ENCODE measurements around the gene ZNF385A. TPM values are rescaled to one million over a fixed set of nuclear protein-coding genes. Genes with fewer than 3 reads are reported as not detected.

ZNF385A gene
- total RNA-seq, 1 experiment from 2014 or later = 9.5 TPM

- peaks cover 16% of the 10 kb centered on the region for H3K4me1 Mint-ChIP-seq (ENCODE audit: low read depth, unreplicated experiment)
- no peak for DNase-seq
- no peak overlapping the region for H3K27ac Mint-ChIP-seq (ENCODE audit: unreplicated experiment)
- CTCF ChIA-PET = no interaction called here
- no peak overlapping the region for H3K4me3 Mint-ChIP-seq (ENCODE audit: low read depth, unreplicated experiment)
- intact Hi-C loops (cut with micrococcal nuclease; ENCODE audit: unreplicated experiment) = no loop called here
- no peaks in the 10 kb centered on the region for H3K9me3 Mint-ChIP-seq (ENCODE audit: low read depth, unreplicated experiment)
- H3K36me3 Mint-ChIP-seq (ENCODE audit: insufficient read depth, unreplicated experiment) = no peaks in the 10 kb centered on the region
- TF ChIP-seq CTCF (IDR thresholded peaks at IDR 0.05; ENCODE audit: unreplicated experiment) = no peak
- peaks cover 91% of the 10 kb centered on the region for H3K27me3 Mint-ChIP-seq (ENCODE audit: unreplicated experiment)
- BruUV-seq (replicated peaks) = no TSS peak
Observed at GRCh38 chr12:54425702-54426101, 41.2 kb upstream of the ZNF385A start.

- no peak for TF ChIP-seq CTCF (IDR thresholded peaks at IDR 0.05; ENCODE audit: unreplicated experiment)
- no peak for DNase-seq
- no peaks in the 10 kb centered on the region for H3K9me3 Mint-ChIP-seq (ENCODE audit: low read depth, unreplicated experiment)
- CTCF ChIA-PET = no interaction called here
- intact Hi-C loops (cut with micrococcal nuclease; ENCODE audit: unreplicated experiment) = loop anchor here (5.0 kb wide), 1 partner anchor 287 kb away; no protein-coding TSS in a partner anchor
- H3K27ac Mint-ChIP-seq (ENCODE audit: unreplicated experiment) = no peak overlapping the region
- peaks cover 19% of the 10 kb centered on the region for H3K4me1 Mint-ChIP-seq (ENCODE audit: low read depth, unreplicated experiment)
- peaks cover 3% of the 10 kb centered on the region for H3K36me3 Mint-ChIP-seq (ENCODE audit: insufficient read depth, unreplicated experiment)
- H3K4me3 Mint-ChIP-seq (ENCODE audit: low read depth, unreplicated experiment) = no peak overlapping the region
- H3K27me3 Mint-ChIP-seq (ENCODE audit: unreplicated experiment) = peaks cover 80% of the 10 kb centered on the region
- BruUV-seq (replicated peaks) = no TSS peak
Observed at GRCh38 chr12:54424224-54424623, 39.7 kb upstream of the ZNF385A start.

- CTCF ChIA-PET = interaction anchor here (0.6 kb wide), 1 partner anchor 16 kb away, joined by 3 read pairs; no protein-coding TSS in a partner anchor
- peaks cover 7% of the 10 kb centered on the region for H3K36me3 Mint-ChIP-seq (ENCODE audit: insufficient read depth, unreplicated experiment)
- H3K27ac Mint-ChIP-seq (ENCODE audit: unreplicated experiment) = no peak overlapping the region
- peaks cover 80% of the 10 kb centered on the region for H3K27me3 Mint-ChIP-seq (ENCODE audit: unreplicated experiment)
- no TSS peak for BruUV-seq (replicated peaks)
- no peak for DNase-seq
- no peak for TF ChIP-seq CTCF (IDR thresholded peaks at IDR 0.05; ENCODE audit: unreplicated experiment)
- H3K4me1 Mint-ChIP-seq (ENCODE audit: low read depth, unreplicated experiment) = peaks cover 19% of the 10 kb centered on the region
- no peaks in the 10 kb centered on the region for H3K9me3 Mint-ChIP-seq (ENCODE audit: low read depth, unreplicated experiment)
- no peak overlapping the region for H3K4me3 Mint-ChIP-seq (ENCODE audit: low read depth, unreplicated experiment)
- intact Hi-C loops (cut with micrococcal nuclease; ENCODE audit: unreplicated experiment) = loop anchor here (5.0 kb wide), 1 partner anchor 286 kb away; no protein-coding TSS in a partner anchor
Observed at GRCh38 chr12:54423816-54424150, 39.2 kb upstream of the ZNF385A start.

DNA sequence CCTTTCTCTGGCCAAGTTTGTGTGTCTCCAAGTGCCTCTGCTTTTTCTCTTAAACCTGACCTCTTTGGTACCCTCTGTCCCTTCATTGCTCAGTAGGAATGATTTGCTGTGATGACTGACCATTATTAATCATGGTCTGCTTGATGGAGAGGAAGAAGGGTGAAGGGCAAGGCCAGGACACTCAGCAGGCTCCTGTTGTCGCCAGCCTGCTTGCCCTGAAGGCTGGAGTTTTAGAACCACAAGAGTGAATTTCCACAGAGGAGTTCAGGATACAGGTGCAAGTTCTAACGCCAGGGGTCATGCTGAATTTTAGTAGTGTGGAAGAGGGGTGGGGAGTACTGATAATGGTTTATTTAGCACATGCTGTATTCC lies 37.3 kb upstream of the ZNF385A start:
- Mint-ChIP-seq H3K4me3 (ENCODE audit: low read depth, unreplicated experiment) (no peak overlapping the region), H3K36me3 (ENCODE audit: insufficient read depth, unreplicated experiment) (peaks cover 16% of the 10 kb centered on the region), H3K27ac (ENCODE audit: unreplicated experiment) (no peak overlapping the region), H3K4me1 (ENCODE audit: low read depth, unreplicated experiment) (peaks cover 26% of the 10 kb centered on the region), H3K27me3 (ENCODE audit: unreplicated experiment) (peaks cover 62% of the 10 kb centered on the region), H3K9me3 (ENCODE audit: low read depth, unreplicated experiment) (no peaks in the 10 kb centered on the region)
- CTCF ChIA-PET = no interaction called here
- intact Hi-C loops (cut with micrococcal nuclease; ENCODE audit: unreplicated experiment) = loop anchor here (5.0 kb wide), 1 partner anchor 285 kb away; no protein-coding TSS in a partner anchor
- no peak for TF ChIP-seq CTCF (IDR thresholded peaks at IDR 0.05; ENCODE audit: unreplicated experiment)
- DNase-seq = no peak
- BruUV-seq (replicated peaks) = no TSS peak
